ACC112 (cell line): ENCODE measurements around the gene PDLIM3.
A peak's percentile ranks its signal among the peaks of the same experiment; 100 is the strongest.

Source experiments
- H2AFZ ChIP-seq: fragments of 200-600 bp; sonication (generic); one replicate; pipeline ENCODE4 v1.6.0; 2017; ENCODE audit warnings: antibody characterized with exemption, low read length; ENCODE audit not compliant: unreplicated experiment
- H3K27ac ChIP-seq: fragments of 200-600 bp; sonication (generic); 2 replicates; pipeline ENCODE4 v1.5.1; 2014; ENCODE audit warnings: low read depth, mild to moderate bottlenecking, antibody characterized with exemption, low read length, moderate library complexity
- H3K27me3 ChIP-seq: fragments of 200-600 bp; sonication (generic); 2 replicates; pipeline ENCODE4 v1.6.1; 2014; ENCODE audit warnings: mild to moderate bottlenecking, antibody characterized with exemption, low read length, moderate library complexity, mixed read lengths; ENCODE audit not compliant: insufficient read depth
- H3K36me3 ChIP-seq: fragments of 200-600 bp; sonication (generic); 2 replicates; pipeline ENCODE4 v1.6.1; 2016; ENCODE audit warnings: mild to moderate bottlenecking, antibody characterized with exemption, low read length, moderate library complexity, mixed read lengths; ENCODE audit not compliant: insufficient read depth
- H3K4me1 ChIP-seq: fragments of 200-600 bp; sonication (generic); one replicate; pipeline ENCODE4 v1.6.1; 2016; ENCODE audit warnings: low read length, mixed read lengths; ENCODE audit not compliant: insufficient read depth, unreplicated experiment, control insufficient read depth
- H3K4me3 ChIP-seq: fragments of 200-600 bp; sonication (generic); 2 replicates; pipeline ENCODE4 v1.5.1; 2014; ENCODE audit warnings: mild to moderate bottlenecking, low read depth, low read length
- H3K79me2 ChIP-seq: fragments of 200-600 bp; sonication (generic); one replicate; pipeline ENCODE4 v1.6.0; 2016; ENCODE audit warnings: low read length; ENCODE audit not compliant: control insufficient read depth, unreplicated experiment, insufficient read depth

PDLIM3 gene

DNA sequence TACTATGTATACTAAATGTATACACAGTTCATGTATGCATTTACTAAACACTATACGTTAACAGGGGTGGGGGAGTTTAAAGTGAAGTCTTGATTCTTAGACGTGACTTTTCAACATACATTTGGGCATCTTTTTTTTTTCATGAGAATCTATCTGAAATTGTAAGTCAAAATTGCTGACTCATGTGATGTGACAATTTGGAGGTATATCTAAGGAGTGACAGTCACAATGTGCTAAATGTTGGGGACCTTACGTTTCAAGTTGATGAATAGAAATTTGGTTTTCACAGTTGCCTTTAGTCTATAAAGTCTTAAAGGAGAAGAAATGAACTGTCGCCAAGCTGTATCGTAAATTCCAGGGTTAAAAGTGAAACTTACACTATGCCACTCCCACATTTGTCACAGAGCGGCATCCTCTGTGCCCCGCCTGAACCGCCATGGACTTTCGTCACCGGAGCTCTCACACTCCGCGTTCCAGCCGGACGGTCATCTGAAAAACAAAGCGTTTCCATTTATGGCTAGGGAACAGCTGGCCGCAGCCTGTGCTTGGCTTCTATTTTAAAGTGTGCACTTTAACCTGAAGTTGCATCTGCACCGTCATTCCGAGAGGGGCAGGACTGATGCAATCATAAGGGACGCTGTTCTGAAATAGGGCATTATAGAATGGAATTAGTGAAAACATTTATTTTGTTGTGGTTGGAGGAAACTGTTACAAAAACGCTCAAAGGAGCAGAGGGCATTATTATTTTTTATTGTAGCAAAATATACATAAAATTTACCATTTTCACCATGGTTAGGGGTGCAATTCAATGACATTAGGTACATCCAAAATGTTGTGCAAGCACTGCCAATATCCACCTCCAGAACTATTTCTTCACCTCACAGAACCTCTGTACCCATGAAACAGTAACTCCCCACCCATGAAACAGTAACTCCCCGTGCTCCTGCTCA, 30.9 kb downstream of the PDLIM3 start:
- H2AFZ ChIP-seq: no peak overlapping the region
- no peak overlapping the region for H3K27ac ChIP-seq
- H3K36me3 ChIP-seq: no peaks in the 10 kb centered on the region
- H3K79me2 ChIP-seq: no peaks in the 10 kb centered on the region
- no peak overlapping the region for H3K4me3 ChIP-seq
- no peaks in the 10 kb centered on the region for H3K4me1 ChIP-seq
- no peaks in the 10 kb centered on the region for H3K27me3 ChIP-seq

DNA sequence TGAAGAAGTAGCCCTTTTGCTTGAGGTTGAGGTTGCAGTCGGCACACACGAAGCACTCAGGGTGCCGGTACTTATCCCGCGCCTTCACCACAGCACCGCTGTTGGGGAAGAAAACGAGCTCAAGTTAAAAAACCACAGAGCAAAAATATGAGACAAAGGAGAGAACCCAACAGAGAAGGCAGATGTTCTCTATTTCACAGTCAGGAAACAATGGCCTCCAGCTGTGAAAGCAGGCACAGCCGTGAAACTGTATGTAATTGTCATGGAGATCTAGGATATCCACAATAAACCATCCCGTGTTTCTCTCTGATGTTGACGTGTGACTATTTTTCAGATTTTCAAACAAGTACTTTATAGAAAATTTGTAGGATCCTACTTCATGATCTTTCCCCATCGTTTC, 32.9 kb downstream of the PDLIM3 start:
- no peak overlapping the region for H3K27ac ChIP-seq
- H3K79me2 ChIP-seq: no peaks in the 10 kb centered on the region
- no peaks in the 10 kb centered on the region for H3K4me1 ChIP-seq
- no peak overlapping the region for H2AFZ ChIP-seq
- H3K4me3 ChIP-seq: no peak overlapping the region
- H3K36me3 ChIP-seq: no peaks in the 10 kb centered on the region
- no peaks in the 10 kb centered on the region for H3K27me3 ChIP-seq

DNA sequence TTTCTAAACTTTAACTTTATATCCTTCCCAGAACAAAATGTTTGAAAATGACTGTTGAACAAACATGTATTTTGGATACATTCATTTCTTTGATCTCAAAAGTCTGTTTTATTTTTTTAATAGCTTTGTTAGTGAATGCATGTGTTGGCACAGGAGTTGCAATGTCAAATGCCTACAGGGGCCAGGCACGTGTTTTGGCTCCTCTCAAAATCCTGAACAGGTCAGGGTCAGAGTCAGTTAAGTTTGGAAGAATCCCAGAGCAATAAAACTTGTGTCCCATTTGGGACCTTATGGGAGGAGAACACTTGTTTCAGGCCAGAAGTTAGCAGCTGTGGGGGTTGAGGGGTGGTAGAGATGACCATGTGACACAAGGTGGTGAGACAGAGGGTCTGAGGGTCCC, 34.7 kb downstream of the PDLIM3 start:
- Histone ChIP-seq H2AFZ (no peak overlapping the region), H3K79me2 (no peaks in the 10 kb centered on the region), H3K4me3 (no peak overlapping the region), H3K27me3 (no peaks in the 10 kb centered on the region), H3K27ac (no peak overlapping the region), H3K36me3 (no peaks in the 10 kb centered on the region), H3K4me1 (no peaks in the 10 kb centered on the region)

DNA sequence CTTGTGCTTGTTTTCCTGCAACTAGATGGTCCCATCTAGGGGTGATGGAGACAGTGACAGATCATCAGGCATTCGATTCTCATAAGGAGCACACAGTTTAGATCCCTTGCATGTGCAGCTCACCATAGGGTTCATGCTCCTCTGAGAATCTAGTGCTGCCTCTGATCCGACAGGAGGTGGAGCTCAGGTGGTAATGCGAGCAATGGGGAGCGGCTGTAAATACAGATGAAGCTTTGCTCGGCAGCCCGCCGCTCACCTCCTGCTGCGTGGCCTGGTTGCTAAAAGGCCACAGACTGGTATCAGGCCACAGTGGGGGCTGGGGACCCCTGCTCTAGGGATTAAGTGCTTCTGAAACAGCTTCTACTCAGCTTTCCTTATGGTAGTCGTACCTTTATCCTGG, 35.3 kb downstream of the PDLIM3 start:
- no peak overlapping the region for H3K4me3 ChIP-seq
- no peaks in the 10 kb centered on the region for H3K4me1 ChIP-seq
- H3K36me3 ChIP-seq: no peaks in the 10 kb centered on the region

DNA sequence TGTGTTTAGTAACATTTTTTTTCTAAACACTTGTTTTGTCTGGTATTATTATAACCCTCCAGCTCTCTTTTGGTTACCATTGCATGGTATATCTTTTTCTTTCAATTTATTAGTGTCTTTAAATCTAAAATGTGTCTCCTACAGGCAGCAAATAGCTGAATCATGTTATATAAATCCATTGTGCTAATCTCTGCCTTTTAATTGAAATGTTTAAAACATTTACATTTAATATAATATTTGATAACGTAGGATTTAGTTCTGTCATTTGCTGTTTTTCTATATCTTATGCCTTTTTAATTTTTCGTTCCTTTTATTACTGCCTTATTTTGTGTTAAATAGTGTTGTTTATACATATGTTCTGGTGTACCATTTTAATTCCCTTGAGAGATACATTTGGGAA, 46.7 kb downstream of the PDLIM3 start:
- no peak overlapping the region for H3K27ac ChIP-seq
- H3K36me3 ChIP-seq: no peaks in the 10 kb centered on the region
- no peak overlapping the region for H2AFZ ChIP-seq
- no peaks in the 10 kb centered on the region for H3K4me1 ChIP-seq
- no peaks in the 10 kb centered on the region for H3K27me3 ChIP-seq
- no peaks in the 10 kb centered on the region for H3K79me2 ChIP-seq
- no peak overlapping the region for H3K4me3 ChIP-seq

More for the DNA sequence above, 35.3 kb downstream of the PDLIM3 start:
- Histone ChIP-seq H2AFZ (no peak overlapping the region), H3K27me3 (no peaks in the 10 kb centered on the region), H3K79me2 (no peaks in the 10 kb centered on the region), H3K27ac (no peak overlapping the region)

DNA sequence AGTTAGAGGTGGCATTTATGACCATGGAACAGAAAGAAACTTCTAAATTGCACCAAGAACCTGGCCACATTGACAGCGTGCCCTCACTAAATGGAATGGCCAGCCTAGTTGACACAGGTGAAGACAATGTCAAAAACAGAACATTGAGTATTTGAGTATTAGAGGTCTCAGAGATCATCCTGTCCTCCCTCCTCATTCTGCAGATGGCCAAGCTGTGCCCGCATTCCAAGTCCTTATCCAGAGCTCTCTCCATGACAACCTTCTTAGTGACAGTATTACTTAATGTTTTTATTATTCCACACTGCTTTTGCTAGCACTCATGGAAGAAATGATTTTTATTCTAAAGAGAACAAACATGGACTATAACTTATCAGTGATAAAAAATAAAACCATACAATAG, 53.9 kb downstream of the PDLIM3 start:
- Histone ChIP-seq H3K27me3 (peaks cover 2% of the 10 kb centered on the region; the same call in 1 of the 2 replicates), H3K27ac (no peak overlapping the region), H3K79me2 (no peaks in the 10 kb centered on the region), H3K4me1 (no peaks in the 10 kb centered on the region), H2AFZ (no peak overlapping the region), H3K4me3 (no peak overlapping the region), H3K36me3 (no peaks in the 10 kb centered on the region)

DNA sequence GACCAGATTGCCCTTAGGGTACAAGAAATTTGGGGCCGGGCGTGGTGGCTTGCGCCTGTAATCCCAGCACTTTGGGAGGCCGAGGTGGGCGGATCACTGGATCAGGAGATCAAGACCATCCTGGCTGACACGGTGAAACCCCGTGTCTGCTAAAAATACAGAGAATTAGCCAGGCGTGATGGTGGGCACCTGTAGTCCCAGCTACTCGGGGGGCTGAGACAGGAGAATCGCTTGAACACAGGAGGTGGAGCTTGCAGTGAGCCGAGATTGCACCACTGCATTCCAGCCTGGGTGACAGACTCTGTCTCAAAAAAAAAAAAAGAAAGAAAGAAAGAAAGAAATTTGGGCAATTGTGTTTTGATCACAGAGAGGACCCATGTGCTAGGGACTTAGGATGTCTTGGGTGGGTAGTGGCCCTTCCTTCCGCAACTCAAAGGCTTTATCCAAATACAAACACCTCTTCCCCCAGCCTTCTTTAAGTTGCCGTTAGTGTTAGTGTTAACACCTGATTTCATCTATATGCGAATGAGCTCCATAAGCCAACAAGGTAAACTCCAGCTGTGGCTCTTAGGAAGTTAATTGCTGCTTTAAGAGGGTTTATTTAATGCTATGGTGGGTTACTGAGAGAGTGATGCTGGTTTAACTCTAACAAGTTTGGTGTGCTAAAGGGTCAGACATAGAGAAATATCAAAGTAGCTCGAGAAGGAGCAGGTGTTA, 55.1 kb downstream of the PDLIM3 start:
- Histone ChIP-seq H3K4me1 (no peaks in the 10 kb centered on the region), H3K27ac (no peak overlapping the region), H2AFZ (no peak overlapping the region), H3K27me3 (peaks cover 2% of the 10 kb centered on the region; the same call in 1 of the 2 replicates), H3K36me3 (no peaks in the 10 kb centered on the region), H3K79me2 (no peaks in the 10 kb centered on the region), H3K4me3 (no peak overlapping the region)

DNA sequence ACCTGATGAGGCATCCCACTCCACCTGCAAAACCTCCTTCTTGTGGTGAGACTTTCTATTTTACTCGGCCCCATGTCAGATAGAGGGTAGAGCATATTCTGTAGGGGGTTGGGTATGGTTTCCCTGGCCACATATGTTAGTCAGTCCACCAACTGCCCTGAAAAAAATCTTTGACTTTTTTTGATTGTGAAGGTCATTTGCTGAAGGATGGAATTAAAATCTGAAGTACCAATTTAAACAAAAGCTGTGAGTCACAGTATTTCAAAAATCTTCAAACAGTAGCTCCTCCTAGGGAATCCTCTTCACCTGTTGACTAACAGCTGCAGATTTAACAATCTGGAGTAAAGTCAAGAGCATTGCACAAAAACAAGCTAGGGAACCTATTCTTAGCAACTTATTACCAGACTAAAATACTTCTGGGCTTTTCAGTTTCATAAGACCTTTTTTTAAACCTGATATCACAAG, 55.8 kb downstream of the PDLIM3 start:
- no peak overlapping the region for H2AFZ ChIP-seq
- no peaks in the 10 kb centered on the region for H3K4me1 ChIP-seq
- H3K4me3 ChIP-seq: no peak overlapping the region
- no peak overlapping the region for H3K27ac ChIP-seq
- no peaks in the 10 kb centered on the region for H3K79me2 ChIP-seq
- H3K36me3 ChIP-seq: no peaks in the 10 kb centered on the region
- peaks cover 2% of the 10 kb centered on the region; the same call in 1 of the 2 replicates for H3K27me3 ChIP-seq

DNA sequence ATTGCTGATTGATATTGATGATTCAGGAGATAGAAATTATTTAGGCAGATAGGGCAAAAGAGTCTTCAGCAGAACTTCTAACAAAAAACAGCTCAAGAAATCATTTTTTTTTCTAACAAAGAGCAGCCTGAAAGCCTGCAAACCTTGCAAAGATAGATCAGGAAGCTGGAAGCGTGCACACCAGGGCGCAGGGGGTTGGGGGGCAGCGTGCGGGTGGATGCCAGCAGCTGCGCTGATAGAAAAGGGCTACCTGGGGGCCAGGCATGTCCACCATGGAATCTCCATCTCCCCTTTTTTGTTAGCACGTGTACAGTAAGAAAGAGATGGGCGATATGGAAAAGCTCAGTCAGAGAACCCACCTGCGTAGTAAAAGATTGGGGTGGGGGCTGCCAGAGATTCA, 62.1 kb downstream of the PDLIM3 start:
- H3K27me3 ChIP-seq: peaks cover 19% of the 10 kb centered on the region
- no peaks in the 10 kb centered on the region for H3K4me1 ChIP-seq
- H2AFZ ChIP-seq: no peak overlapping the region

DNA sequence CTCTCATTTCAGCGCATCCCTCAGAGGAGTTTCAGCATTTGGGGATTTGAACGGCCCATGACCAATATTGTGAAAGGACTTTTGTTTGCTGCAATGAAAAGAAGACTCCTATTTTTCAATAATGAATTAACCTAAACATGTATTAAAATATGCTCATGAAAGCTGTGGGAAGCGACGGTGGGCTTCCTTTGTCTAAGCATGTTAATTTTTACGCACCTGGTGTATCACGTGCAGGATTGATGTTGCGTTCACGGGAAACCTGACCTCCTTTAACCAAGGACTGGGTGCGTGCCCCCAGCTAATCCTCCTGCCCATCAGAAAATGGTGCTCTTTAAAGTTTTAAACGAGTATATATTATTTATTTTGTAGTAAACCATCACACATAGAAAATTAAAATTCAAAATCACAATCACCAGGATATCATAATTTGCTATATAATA, 63.2 kb downstream of the PDLIM3 start:
- Histone ChIP-seq H3K27ac (no peak overlapping the region), H3K27me3 (peaks cover 19% of the 10 kb centered on the region), H3K4me3 (peak overlapping the region; percentile 98), H3K4me1 (no peaks in the 10 kb centered on the region), H3K36me3 (no peaks in the 10 kb centered on the region), H2AFZ (peak overlapping the region; percentile 97), H3K79me2 (no peaks in the 10 kb centered on the region)

More for the DNA sequence above, 62.1 kb downstream of the PDLIM3 start:
- no peak overlapping the region for H3K27ac ChIP-seq
- no peaks in the 10 kb centered on the region for H3K79me2 ChIP-seq
- H3K4me3 ChIP-seq: no peak overlapping the region
- no peaks in the 10 kb centered on the region for H3K36me3 ChIP-seq
